ENCODE data around the gene TOGARAM1. TPM values are rescaled to one million over a fixed set of nuclear protein-coding genes. Genes with fewer than 3 reads are reported as not detected.

Gene TOGARAM1
- polyA plus RNA-seq, 1 of the 3 experiments (the other 2 are of a cell fraction), result 2.1 TPM

- no peak for DNase-seq
- Histone ChIP-seq H3K27ac (ENCODE audit: low read depth in 2 of 2, low read length in 1 of 2) (no peak overlapping the region), H3F3A (replicated peaks; ENCODE audit: insufficient read depth) (peaks cover 7% of the 10 kb centered on the region), H3K4me3 (ENCODE audit: low read depth in 2 of 2, low read length in 1 of 2) (no peak overlapping the region), H4K20me1 (ENCODE audit: insufficient read depth) (no peaks in the 10 kb centered on the region), H3K9ac (no peak overlapping the region), H3K36me3 (replicated peaks in 1 of 2; ENCODE audit: control insufficient read depth in 1 of 2, insufficient read depth in 2 of 2, low read length in 1 of 2) (peaks cover 6 to 14% of the 10 kb centered on the region in 2 experiments), H3K4me2 (no peak overlapping the region), H3K9me2 (no peaks in the 10 kb centered on the region), H3K4me1 (ENCODE audit: control insufficient read depth in 1 of 2, insufficient read depth in 2 of 2, low read depth in 1 of 2, low read length in 1 of 2) (no peaks in the 10 kb centered on the region; a peak in 1 of 4 replicates), H3K27me3 (ENCODE audit: insufficient read depth) (no peaks in the 10 kb centered on the region), H2AFZ (ENCODE audit: low read depth) (no peak overlapping the region), H3K79me2 (ENCODE audit: insufficient read depth) (no peaks in the 10 kb centered on the region), H3K9me3 (no peaks in the 10 kb centered on the region)
- CTCF ChIA-PET, result no interaction called here
- no peak for TF ChIP-seq USF1 (IDR thresholded peaks at IDR 0.05; ENCODE audit: borderline replicate concordance, low read depth)
- no peak for TF ChIP-seq NFIC (IDR thresholded peaks at IDR 0.05; ENCODE audit: borderline replicate concordance)
- POLR2A ChIA-PET, result no interaction called here
Observed at GRCh38 chr14:44940211-44940610, 21.8 kb upstream of the TOGARAM1 start.

GRCh38 chr14:44940944-44941343 is 21.0 kb upstream of the TOGARAM1 start:
- Histone ChIP-seq H2AFZ (ENCODE audit: low read depth) (no peak overlapping the region), H3K79me2 (ENCODE audit: insufficient read depth) (no peaks in the 10 kb centered on the region), H4K20me1 (ENCODE audit: insufficient read depth) (no peaks in the 10 kb centered on the region), H3F3A (replicated peaks; ENCODE audit: insufficient read depth) (peaks cover 11% of the 10 kb centered on the region), H3K4me1 (ENCODE audit: control insufficient read depth in 1 of 2, insufficient read depth in 2 of 2, low read depth in 1 of 2, low read length in 1 of 2) (no peaks in the 10 kb centered on the region; a peak in 1 of 4 replicates), H3K4me3 (ENCODE audit: low read depth in 2 of 2, low read length in 1 of 2) (no peak overlapping the region), H3K4me2 (no peak overlapping the region), H3K9me3 (no peaks in the 10 kb centered on the region), H3K27me3 (ENCODE audit: insufficient read depth) (no peaks in the 10 kb centered on the region), H3K27ac (ENCODE audit: low read depth in 2 of 2, low read length in 1 of 2) (no peak overlapping the region), H3K9me2 (no peaks in the 10 kb centered on the region), H3K9ac (no peak overlapping the region), H3K36me3 (replicated peaks in 1 of 2; ENCODE audit: control insufficient read depth in 1 of 2, insufficient read depth in 2 of 2, low read length in 1 of 2) (peaks cover 6 to 14% of the 10 kb centered on the region in 2 experiments)
- no peak for DNase-seq
- TF ChIP-seq NFIC (IDR thresholded peaks at IDR 0.05; ENCODE audit: borderline replicate concordance), result no peak
- no peak for TF ChIP-seq JUND (IDR thresholded peaks at IDR 0.05)
- TF ChIP-seq USF1 (IDR thresholded peaks at IDR 0.05; ENCODE audit: borderline replicate concordance, low read depth), result no peak
- no peak for TF ChIP-seq MXI1 (IDR thresholded peaks at IDR 0.05; ENCODE audit: low read depth, low read length)
- TF ChIP-seq TCF12 (IDR thresholded peaks at IDR 0.05), result no peak
- no peak for TF ChIP-seq RXRA (IDR thresholded peaks at IDR 0.05; ENCODE audit: borderline replicate concordance, low read depth)
- TF ChIP-seq NRF1 (IDR thresholded peaks at IDR 0.05; ENCODE audit: low read depth, low read length), result no peak
- no peak for TF ChIP-seq PBX3 (IDR thresholded peaks at IDR 0.05)
- TF ChIP-seq SMC3 (IDR thresholded peaks at IDR 0.05; ENCODE audit: low read depth, low read length), result no peak
- TF ChIP-seq MAX (IDR thresholded peaks at IDR 0.05; ENCODE audit: low read depth), result no peak
- TF ChIP-seq ELF1 (IDR thresholded peaks at IDR 0.05), result no peak
- no peak for TF ChIP-seq IRF3 (IDR thresholded peaks at IDR 0.05; ENCODE audit: low read depth, low read length)
- CTCF ChIA-PET, result no interaction called here
- 92% methylated on average over 6 of the region's 6 CpGs for WGBS (ENCODE audit: low lambda C conversion rate)
- POLR2A ChIA-PET, result no interaction called here
